DMS79 treated with DMSO at 0.1 percent for 48 hours (cell line): ENCODE data around the gene TPST2.

ENCODE experiments used
- DNase-seq: peaks from one replicate; lab custom pipeline; 2025; lab: John Stamatoyannopoulos, UW

The TPST2 gene

GRCh38 chr22:26610072-26610958, 20.4 kb upstream of the TPST2 start:
- DNase-seq: no peak

GRCh38 chr22:26609287-26609686, 19.4 kb upstream of the TPST2 start:
- DNase-seq: no peak

- DNase-seq: no peak
These were observed 18.2 kb upstream of the TPST2 start for GRCh38 chr22:26608129-26608528.

GRCh38 chr22:26606611-26607010, 16.7 kb upstream of the TPST2 start:
- no peak for DNase-seq

- no peak for DNase-seq
These were observed 14.4 kb upstream of the TPST2 start for GRCh38 chr22:26604368-26604767.

GRCh38 chr22:26602127-26602526, 12.2 kb upstream of the TPST2 start:
- no peak for DNase-seq

- no peak for DNase-seq
These were observed 11.8 kb upstream of the TPST2 start for GRCh38 chr22:26601726-26602125.

- peak; percentile 26 for DNase-seq
These were observed 9.6 kb upstream of the TPST2 start for GRCh38 chr22:26599505-26599904.

- no peak for DNase-seq
These were observed 7.5 kb upstream of the TPST2 start for GRCh38 chr22:26597480-26597879.

GRCh38 chr22:26597026-26597425, 7.1 kb upstream of the TPST2 start:
- no peak for DNase-seq

GRCh38 chr22:26593763-26594162, 3.8 kb upstream of the TPST2 start:
- no peak for DNase-seq

GRCh38 chr22:26592421-26592891, 2.5 kb upstream of the TPST2 start:
- DNase-seq: no peak

- DNase-seq: no peak
These were observed 526 bp downstream of the TPST2 start for GRCh38 chr22:26589367-26589844.

GRCh38 chr22:26588729-26589366, 1.1 kb downstream of the TPST2 start:
- DNase-seq: no peak

- no peak for DNase-seq
These were observed 1.8 kb downstream of the TPST2 start for GRCh38 chr22:26587991-26588613.

GRCh38 chr22:26586556-26587325, 3.2 kb downstream of the TPST2 start:
- no peak for DNase-seq

GRCh38 chr22:26585104-26585790, 4.7 kb downstream of the TPST2 start:
- peak; percentile 54 for DNase-seq

- no peak for DNase-seq
These were observed 5.9 kb downstream of the TPST2 start for GRCh38 chr22:26584010-26584409.

GRCh38 chr22:26581633-26582168, 8.2 kb downstream of the TPST2 start:
- DNase-seq: no peak

GRCh38 chr22:26581026-26581425, 8.9 kb downstream of the TPST2 start:
- DNase-seq: no peak
